ENCODE data around the gene WWOX.

Gene WWOX

DNA sequence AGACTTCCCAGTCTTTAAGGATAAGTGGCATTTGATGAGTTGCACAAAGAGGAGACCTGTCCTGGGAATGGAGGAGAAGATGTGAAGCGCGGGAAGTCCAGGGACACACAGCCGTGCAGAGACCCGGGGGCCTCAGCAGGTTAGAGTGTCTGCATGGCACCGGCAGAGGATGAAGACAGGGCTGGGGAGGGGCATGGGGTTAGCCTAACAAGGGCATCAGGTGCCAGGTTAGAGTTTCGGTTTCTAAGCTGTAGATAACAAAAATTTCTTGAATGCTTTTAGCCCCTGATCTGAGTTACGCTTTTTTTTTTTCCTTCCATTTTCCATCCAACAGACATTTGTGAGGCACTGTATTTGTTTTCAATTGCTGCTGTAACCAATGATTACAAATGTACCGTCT is 906.8 kb downstream of the WWOX start (continued):
- TF ChIP-seq PPARA (CRISPR knock-in tag; IDR thresholded peaks at IDR 0.05; ENCODE audit: borderline replicate concordance), result no peak
- TF ChIP-seq, protein P1, sequence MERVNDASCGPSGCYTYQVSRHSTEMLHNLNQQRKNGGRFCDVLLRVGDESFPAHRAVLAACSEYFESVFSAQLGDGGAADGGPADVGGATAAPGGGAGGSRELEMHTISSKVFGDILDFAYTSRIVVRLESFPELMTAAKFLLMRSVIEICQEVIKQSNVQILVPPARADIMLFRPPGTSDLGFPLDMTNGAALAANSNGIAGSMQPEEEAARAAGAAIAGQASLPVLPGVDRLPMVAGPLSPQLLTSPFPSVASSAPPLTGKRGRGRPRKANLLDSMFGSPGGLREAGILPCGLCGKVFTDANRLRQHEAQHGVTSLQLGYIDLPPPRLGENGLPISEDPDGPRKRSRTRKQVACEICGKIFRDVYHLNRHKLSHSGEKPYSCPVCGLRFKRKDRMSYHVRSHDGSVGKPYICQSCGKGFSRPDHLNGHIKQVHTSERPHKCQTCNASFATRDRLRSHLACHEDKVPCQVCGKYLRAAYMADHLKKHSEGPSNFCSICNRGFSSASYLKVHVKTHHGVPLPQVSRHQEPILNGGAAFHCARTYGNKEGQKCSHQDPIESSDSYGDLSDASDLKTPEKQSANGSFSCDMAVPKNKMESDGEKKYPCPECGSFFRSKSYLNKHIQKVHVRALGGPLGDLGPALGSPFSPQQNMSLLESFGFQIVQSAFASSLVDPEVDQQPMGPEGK (CRISPR knock-in tag; IDR thresholded peaks at IDR 0.05; ENCODE audit: borderline replicate concordance), result no peak
- no peak for TF ChIP-seq ZNF70 (CRISPR knock-in tag; IDR thresholded peaks at IDR 0.05)
- TF ChIP-seq ZC3H10 (CRISPR knock-in tag; IDR thresholded peaks at IDR 0.05), result no peak
- no peak for TF ChIP-seq BACH2 (CRISPR knock-in tag; IDR thresholded peaks at IDR 0.05; ENCODE audit: borderline replicate concordance)

DNA sequence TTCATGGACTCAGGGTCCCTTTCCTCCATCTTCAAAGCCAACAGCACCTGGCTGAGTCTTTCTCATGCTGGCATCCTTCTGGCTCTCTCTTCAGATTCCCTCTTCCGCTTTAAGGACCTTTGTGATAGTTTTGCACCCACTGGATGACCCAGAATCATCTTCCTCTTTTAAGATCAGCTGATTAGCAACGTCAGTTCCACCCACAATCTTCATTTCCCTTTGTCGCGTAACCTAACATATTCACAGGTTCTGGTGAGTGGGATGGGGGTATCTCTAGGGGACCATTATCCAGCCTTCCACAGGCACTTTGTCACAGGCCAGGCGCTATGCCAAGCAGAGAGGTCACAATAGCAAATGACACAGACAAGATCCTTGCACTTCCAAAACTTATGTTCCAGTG is 907.3 kb downstream of the WWOX start:
- no peak for ATAC-seq
- no peak for TF ChIP-seq TOX (CRISPR knock-in tag; IDR thresholded peaks at IDR 0.05; ENCODE audit: borderline replicate concordance)
- no peak for TF ChIP-seq BACH2 (CRISPR knock-in tag; IDR thresholded peaks at IDR 0.05; ENCODE audit: borderline replicate concordance)
- TF ChIP-seq, protein P2, sequence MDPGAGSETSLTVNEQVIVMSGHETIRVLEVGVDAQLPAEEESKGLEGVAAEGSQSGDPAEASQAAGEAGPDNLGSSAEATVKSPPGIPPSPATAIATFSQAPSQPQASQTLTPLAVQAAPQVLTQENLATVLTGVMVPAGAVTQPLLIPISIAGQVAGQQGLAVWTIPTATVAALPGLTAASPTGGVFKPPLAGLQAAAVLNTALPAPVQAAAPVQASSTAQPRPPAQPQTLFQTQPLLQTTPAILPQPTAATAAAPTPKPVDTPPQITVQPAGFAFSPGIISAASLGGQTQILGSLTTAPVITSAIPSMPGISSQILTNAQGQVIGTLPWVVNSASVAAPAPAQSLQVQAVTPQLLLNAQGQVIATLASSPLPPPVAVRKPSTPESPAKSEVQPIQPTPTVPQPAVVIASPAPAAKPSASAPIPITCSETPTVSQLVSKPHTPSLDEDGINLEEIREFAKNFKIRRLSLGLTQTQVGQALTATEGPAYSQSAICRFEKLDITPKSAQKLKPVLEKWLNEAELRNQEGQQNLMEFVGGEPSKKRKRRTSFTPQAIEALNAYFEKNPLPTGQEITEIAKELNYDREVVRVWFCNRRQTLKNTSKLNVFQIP (CRISPR knock-in tag; IDR thresholded peaks at IDR 0.05; ENCODE audit: borderline replicate concordance, low read depth), result no peak
- TF ChIP-seq ZFP30 (CRISPR knock-in tag; IDR thresholded peaks at IDR 0.05), result no peak
- TF ChIP-seq ZFP3 (CRISPR knock-in tag; IDR thresholded peaks at IDR 0.05), result no peak
- no peak for TF ChIP-seq OSR1 (CRISPR knock-in tag; IDR thresholded peaks at IDR 0.05)

DNA sequence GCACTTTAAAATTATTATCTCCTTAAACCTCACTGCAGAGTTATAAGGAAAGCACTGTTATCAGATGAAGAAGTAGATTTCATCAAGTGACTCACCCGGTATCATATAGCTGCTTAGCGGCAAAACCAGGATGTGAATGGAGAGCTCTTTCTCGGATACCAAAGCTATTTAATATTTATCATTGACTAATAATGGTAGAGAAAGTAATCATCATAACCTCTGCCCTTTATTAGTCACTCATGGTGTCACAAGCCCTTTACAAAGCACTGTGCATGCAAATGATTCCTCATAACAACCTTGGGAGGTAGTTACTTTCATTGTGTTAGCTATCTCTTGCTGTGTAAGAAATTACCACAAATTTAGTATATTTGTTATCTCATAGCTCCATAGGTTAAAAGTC is 908.2 kb downstream of the WWOX start:
- no peak for ATAC-seq

DNA sequence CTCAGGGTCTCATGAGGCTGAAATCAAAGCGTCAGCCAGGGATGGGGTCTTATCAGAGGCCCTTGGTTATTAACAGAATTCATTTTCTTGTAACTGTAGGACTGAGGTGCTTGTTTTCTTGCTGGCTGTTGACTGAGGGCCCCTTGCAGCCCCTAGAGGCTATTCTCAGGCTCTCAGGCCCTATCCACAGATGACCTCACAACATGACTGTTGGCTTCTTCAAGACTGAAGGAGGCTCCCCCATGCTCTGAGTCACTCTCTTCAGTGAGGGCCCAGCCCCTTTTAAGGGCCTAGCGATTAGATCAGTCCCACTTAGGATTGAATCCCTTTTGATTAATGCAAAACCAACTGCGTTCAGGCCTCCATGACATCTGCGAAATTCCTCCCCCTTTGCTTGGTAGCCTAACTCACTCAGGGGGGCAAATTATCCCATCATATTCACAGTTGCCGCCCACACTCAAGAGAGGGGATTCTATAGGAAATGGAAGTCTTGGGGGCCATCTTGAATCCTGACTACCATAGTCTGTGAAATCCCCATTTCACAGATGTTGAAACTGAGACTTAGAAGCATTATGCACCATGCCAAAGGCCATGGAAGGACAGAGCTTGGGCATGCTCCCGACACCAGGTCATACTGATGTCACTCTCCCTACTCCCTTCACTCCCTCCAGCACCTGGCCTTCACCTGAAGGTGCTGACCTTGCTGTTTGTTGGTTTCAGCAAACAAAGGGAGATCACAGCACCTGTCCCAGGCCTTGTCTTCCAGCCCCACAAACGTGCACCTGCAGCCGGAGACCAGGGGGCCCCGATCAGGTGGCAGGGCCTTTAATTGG is 908.8 kb downstream of the WWOX start:
- ATAC-seq, result no peak
- TF ChIP-seq, protein P3, sequence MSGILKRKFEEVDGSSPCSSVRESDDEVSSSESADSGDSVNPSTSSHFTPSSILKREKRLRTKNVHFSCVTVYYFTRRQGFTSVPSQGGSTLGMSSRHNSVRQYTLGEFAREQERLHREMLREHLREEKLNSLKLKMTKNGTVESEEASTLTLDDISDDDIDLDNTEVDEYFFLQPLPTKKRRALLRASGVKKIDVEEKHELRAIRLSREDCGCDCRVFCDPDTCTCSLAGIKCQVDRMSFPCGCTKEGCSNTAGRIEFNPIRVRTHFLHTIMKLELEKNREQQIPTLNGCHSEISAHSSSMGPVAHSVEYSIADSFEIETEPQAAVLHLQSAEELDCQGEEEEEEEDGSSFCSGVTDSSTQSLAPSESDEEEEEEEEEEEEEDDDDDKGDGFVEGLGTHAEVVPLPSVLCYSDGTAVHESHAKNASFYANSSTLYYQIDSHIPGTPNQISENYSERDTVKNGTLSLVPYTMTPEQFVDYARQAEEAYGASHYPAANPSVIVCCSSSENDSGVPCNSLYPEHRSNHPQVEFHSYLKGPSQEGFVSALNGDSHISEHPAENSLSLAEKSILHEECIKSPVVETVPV (CRISPR knock-in tag; IDR thresholded peaks at IDR 0.05), result no peak
- TF ChIP-seq TOX (CRISPR knock-in tag; IDR thresholded peaks at IDR 0.05; ENCODE audit: borderline replicate concordance), result no peak
- no peak for TF ChIP-seq TCF4 (CRISPR knock-in tag; IDR thresholded peaks at IDR 0.05; ENCODE audit: borderline replicate concordance)
- TF ChIP-seq BACH2 (CRISPR knock-in tag; IDR thresholded peaks at IDR 0.05; ENCODE audit: borderline replicate concordance), result no peak
- no peak for TF ChIP-seq ZNF565 (CRISPR knock-in tag; conservative IDR thresholded peaks at IDR 0.05; ENCODE audit: low read depth)
- TF ChIP-seq RARB (CRISPR knock-in tag; IDR thresholded peaks at IDR 0.05), result no peak
- TF ChIP-seq ARNTL (CRISPR knock-in tag; IDR thresholded peaks at IDR 0.05; ENCODE audit: borderline replicate concordance, low read depth), result no peak
- no peak for TF ChIP-seq PPARA (CRISPR knock-in tag; IDR thresholded peaks at IDR 0.05; ENCODE audit: borderline replicate concordance)
- TF ChIP-seq, protein P2 (CRISPR knock-in tag; IDR thresholded peaks at IDR 0.05; ENCODE audit: borderline replicate concordance, low read depth), result no peak
- no peak for TF ChIP-seq ISL1 (CRISPR knock-in tag; IDR thresholded peaks at IDR 0.05)
- TF ChIP-seq OSR1 (CRISPR knock-in tag; IDR thresholded peaks at IDR 0.05), result no peak
- no peak for TF ChIP-seq GLIS3 (CRISPR knock-in tag; IDR thresholded peaks at IDR 0.05)
- TF ChIP-seq ZNF8 (CRISPR knock-in tag; IDR thresholded peaks at IDR 0.05), result no peak
- TF ChIP-seq ZC3H10 (CRISPR knock-in tag; IDR thresholded peaks at IDR 0.05), result no peak
- no peak for TF ChIP-seq ZFP30 (CRISPR knock-in tag; IDR thresholded peaks at IDR 0.05)
- TF ChIP-seq ZFP3 (CRISPR knock-in tag; IDR thresholded peaks at IDR 0.05), result no peak
- TF ChIP-seq SNAI2 (CRISPR knock-in tag; IDR thresholded peaks at IDR 0.05), result no peak

More for the DNA sequence above, 908.2 kb downstream of the WWOX start:
- TF ChIP-seq ARNTL (CRISPR knock-in tag; IDR thresholded peaks at IDR 0.05; ENCODE audit: borderline replicate concordance, low read depth) (no peak), RARB (CRISPR knock-in tag; IDR thresholded peaks at IDR 0.05) (no peak), ZC3H10 (CRISPR knock-in tag; IDR thresholded peaks at IDR 0.05) (no peak), OSR1 (CRISPR knock-in tag; IDR thresholded peaks at IDR 0.05) (no peak)

Measured in SK-N-SH treated with all-trans-retinoic acid at 6 μM for 48 hours (cell line).